Middle frontal gyrus (tissue), 1 donor: Measurements from ENCODE around the gene RCBTB1.
A peak's percentile ranks its signal among the peaks of the same experiment; 100 is the strongest.
"Not testable (repeated sequence)": the region's sequence is repeated elsewhere in the genome, so short reads cannot be mapped to it uniquely, and the experiment has no call there.

Source experiments
- DNase-seq: peaks from one replicate; pipeline ENCODE4 v3.0.0-alpha.2; 2015; ENCODE audit warnings: low spot score; ENCODE audit errors: extremely low spot score

The RCBTB1 gene

GRCh38 chr13:49585220-49586157, at the start of gene RCBTB1:
RCBTB1 (minus strand) TSS chr13:49585558; CDS start chr13:49567279, 18,279 bp downstream.
- peak; percentile 32 for DNase-seq

GRCh38 chr13:49633710-49634109, 48.4 kb upstream of the RCBTB1 start:
- DNase-seq = no peak

- no peak for DNase-seq
Measured at GRCh38 chr13:49632156-49632555, 46.8 kb upstream of the RCBTB1 start.

GRCh38 chr13:49630580-49630979, 45.2 kb upstream of the RCBTB1 start:
- DNase-seq = no peak

- DNase-seq = no peak
Measured at GRCh38 chr13:49629947-49630346, 44.6 kb upstream of the RCBTB1 start.

GRCh38 chr13:49629196-49629938, 44.0 kb upstream of the RCBTB1 start:
- DNase-seq = no peak

GRCh38 chr13:49627831-49628652, 42.7 kb upstream of the RCBTB1 start, which contains the start of gene ARL11:
ARL11 (plus strand) TSS chr13:49628507; CDS start chr13:49630448, 1,941 bp downstream.
- no peak for DNase-seq

- DNase-seq = no peak
Measured at GRCh38 chr13:49625392-49626079, 40.2 kb upstream of the RCBTB1 start.

- no peak for DNase-seq
Measured at GRCh38 chr13:49624229-49624628, 38.9 kb upstream of the RCBTB1 start.

- DNase-seq = no peak
Measured at GRCh38 chr13:49622174-49622946, 37.0 kb upstream of the RCBTB1 start.

GRCh38 chr13:49620170-49620621, 34.8 kb upstream of the RCBTB1 start:
- DNase-seq = no peak

GRCh38 chr13:49616676-49617065, 31.3 kb upstream of the RCBTB1 start:
- DNase-seq = no peak

- no peak for DNase-seq
Measured at GRCh38 chr13:49615836-49616675, 30.7 kb upstream of the RCBTB1 start.

- DNase-seq = not testable (repeated sequence)
Measured at GRCh38 chr13:49612042-49612441, 26.7 kb upstream of the RCBTB1 start.

- no peak for DNase-seq
Measured at GRCh38 chr13:49610176-49610575, 24.8 kb upstream of the RCBTB1 start.

- DNase-seq = no peak
Measured at GRCh38 chr13:49608651-49609331, 23.4 kb upstream of the RCBTB1 start.

GRCh38 chr13:49607761-49608160, 22.4 kb upstream of the RCBTB1 start:
- DNase-seq = no peak
